Measurements from ENCODE around the gene SH3PXD2B.

SH3PXD2B gene

GRCh38 chr5:172493461-172493860 lies 39.1 kb upstream of the SH3PXD2B start:
- DNase-seq (ENCODE audit: insufficient read length) = no peak
- TF ChIP-seq TAF1 (IDR thresholded peaks at IDR 0.05; ENCODE audit: borderline replicate concordance, low read depth, low read length) (no peak), POLR2AphosphoS5 (IDR thresholded peaks at IDR 0.05; ENCODE audit: low read depth, low read length) (no peak), POLR2A (IDR thresholded peaks at IDR 0.05; ENCODE audit: low read depth, low read length) (no peak)
- no peak for FAIRE-seq

DNA sequence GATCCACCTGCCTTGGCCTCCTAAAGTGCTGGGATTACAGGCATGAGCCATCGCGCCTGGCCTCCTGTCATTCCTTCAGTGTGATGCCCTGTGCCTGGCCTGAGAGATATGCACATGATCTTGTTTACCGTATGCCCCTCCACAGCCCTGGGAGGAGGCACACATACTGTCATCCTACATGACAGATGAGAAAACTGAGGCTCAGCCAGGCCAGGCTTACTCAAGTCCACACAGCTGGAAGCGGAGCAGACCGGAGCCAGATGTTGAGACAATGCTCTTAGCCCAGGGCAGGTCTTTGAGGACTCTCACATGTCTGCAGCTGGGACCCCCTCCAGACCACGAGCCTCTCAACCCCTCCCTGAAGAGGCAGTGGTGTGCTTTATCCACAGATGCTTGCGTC lies 38.7 kb upstream of the SH3PXD2B start:
- no peak for TF ChIP-seq POLR2A (IDR thresholded peaks at IDR 0.05; ENCODE audit: low read depth, low read length)
- TF ChIP-seq POLR2AphosphoS5 (IDR thresholded peaks at IDR 0.05; ENCODE audit: low read depth, low read length) = no peak
- no peak for TF ChIP-seq TAF1 (IDR thresholded peaks at IDR 0.05; ENCODE audit: borderline replicate concordance, low read depth, low read length)
- DNase-seq (ENCODE audit: insufficient read length) = no peak
- no peak for FAIRE-seq

- TF ChIP-seq TAF1 (IDR thresholded peaks at IDR 0.05; ENCODE audit: borderline replicate concordance, low read depth, low read length) (no peak), POLR2AphosphoS5 (IDR thresholded peaks at IDR 0.05; ENCODE audit: low read depth, low read length) (no peak), POLR2A (IDR thresholded peaks at IDR 0.05; ENCODE audit: low read depth, low read length) (no peak)
- FAIRE-seq (no peak), DNase-seq (ENCODE audit: insufficient read length) (no peak)
Measured at GRCh38 chr5:172492097-172492840, 37.9 kb upstream of the SH3PXD2B start.

DNA sequence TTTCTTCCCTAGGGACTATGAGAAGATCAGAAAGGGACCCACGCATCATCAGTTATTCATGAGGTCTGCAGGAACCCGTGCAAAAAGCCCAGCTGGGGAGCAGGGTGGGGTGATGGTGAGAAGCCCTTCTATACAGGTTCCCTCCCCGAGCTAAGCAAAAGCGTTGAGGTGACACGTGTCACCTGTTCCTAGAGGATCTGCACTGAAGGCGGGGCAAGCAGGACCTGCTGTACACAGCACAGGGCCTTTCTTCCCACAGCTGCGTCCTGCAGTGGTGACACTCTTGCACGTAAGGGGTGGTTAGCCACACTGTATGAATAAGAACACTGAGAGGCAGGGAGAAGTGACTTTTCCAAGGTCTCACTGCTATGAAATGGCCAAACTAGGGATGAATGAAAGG lies 37.2 kb upstream of the SH3PXD2B start:
- FAIRE-seq = no peak
- TF ChIP-seq POLR2AphosphoS5 (IDR thresholded peaks at IDR 0.05; ENCODE audit: low read depth, low read length) (no peak), POLR2A (IDR thresholded peaks at IDR 0.05; ENCODE audit: low read depth, low read length) (no peak), TAF1 (IDR thresholded peaks at IDR 0.05; ENCODE audit: borderline replicate concordance, low read depth, low read length) (no peak)
- DNase-seq (ENCODE audit: insufficient read length) = no peak

DNA sequence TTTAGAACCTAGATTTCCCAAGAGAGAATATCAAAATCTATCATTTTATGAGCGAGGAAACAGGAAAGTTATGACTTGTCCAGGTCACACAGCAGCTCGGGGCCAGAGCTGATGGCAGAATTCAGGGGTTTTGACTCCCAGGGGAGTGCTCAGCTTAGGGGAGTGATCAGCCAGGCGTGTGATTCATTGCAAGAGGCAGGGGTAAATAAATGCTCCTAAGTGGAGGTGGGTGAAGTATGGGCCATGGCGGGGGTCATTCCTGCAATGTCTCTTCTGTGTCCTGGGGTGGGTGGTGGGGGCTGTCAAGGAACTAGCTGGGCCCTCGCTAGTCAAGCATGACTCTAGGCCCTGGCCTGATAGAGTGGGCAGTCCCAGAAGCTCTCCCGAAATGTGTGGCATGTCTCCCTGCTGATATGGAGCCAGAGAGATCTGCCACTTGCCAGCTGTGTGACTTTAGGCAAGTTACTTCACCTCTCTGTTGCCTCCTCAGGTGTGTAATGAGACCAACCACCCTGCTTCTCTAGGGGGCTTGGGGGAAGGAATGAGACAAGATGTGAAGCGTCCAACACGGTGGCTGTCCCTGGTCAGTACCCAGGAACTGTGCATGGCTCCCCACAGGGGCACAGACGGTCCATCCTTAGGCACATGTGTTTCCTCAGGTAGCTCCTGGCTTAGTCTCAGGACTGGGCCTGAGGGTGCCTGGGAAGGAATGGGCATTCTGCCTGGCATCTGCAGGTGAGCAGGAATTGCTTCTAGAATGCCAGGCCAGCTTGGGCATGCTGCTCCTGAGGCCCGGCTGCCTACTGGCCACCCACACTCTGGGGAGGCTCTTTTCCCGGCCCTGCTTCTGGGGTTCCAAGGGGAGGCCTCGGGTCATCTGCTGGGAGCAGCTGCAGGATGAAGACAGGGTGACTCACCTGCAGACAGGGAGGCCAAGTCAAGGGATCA lies 36.5 kb upstream of the SH3PXD2B start:
- DNase-seq (ENCODE audit: insufficient read length) (no peak), FAIRE-seq (no peak)
- TF ChIP-seq POLR2AphosphoS5 (IDR thresholded peaks at IDR 0.05; ENCODE audit: low read depth, low read length) (no peak), POLR2A (IDR thresholded peaks at IDR 0.05; ENCODE audit: low read depth, low read length) (no peak), TAF1 (IDR thresholded peaks at IDR 0.05; ENCODE audit: borderline replicate concordance, low read depth, low read length) (no peak)

GRCh38 chr5:172488221-172488620 lies 33.9 kb upstream of the SH3PXD2B start:
- DNase-seq (ENCODE audit: insufficient read length) (no peak), FAIRE-seq (no peak)
- TF ChIP-seq TAF1 (IDR thresholded peaks at IDR 0.05; ENCODE audit: borderline replicate concordance, low read depth, low read length) = no peak
- no peak for TF ChIP-seq POLR2AphosphoS5 (IDR thresholded peaks at IDR 0.05; ENCODE audit: low read depth, low read length)
- no peak for TF ChIP-seq POLR2A (IDR thresholded peaks at IDR 0.05; ENCODE audit: low read depth, low read length)

DNA sequence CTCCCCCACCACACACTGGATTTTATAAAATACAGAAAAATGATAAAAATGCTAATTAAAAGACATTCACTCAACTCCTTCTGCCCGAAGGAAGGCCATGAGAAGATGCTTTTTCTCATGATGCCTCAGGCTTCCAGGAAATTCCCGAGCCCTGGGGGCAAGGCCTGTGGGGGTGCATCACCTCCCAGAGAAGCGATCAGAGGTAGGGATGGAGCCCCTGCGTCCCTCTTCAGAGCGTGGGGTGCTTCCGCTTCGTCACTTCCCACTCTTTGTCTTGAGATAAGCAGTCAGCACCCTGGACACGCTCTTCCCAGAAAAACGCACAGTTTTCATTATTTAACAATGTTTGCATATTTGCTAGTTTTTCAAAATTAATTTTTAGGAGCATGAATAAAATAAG lies 33.3 kb upstream of the SH3PXD2B start:
- no peak for FAIRE-seq

DNA sequence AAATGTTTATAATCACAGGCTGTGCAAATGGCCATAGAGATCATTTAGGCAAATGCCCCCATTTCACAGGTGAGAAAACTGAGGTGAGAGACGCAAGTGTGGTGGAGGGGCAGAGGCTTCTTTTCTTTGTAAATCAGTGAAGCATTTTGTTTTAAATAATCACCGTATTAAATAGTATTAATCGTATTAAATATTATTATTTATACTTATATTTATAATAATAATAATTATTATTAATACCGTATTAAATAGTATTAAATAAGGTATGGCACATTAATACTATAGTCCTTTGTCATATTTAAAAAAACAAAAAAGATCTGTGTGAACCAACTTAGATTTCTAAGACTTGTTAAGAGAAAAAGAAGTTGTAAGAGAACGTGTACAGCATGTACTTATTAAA lies 32.6 kb upstream of the SH3PXD2B start:
- no peak for TF ChIP-seq TAF1 (IDR thresholded peaks at IDR 0.05; ENCODE audit: borderline replicate concordance, low read depth, low read length)
- DNase-seq (ENCODE audit: insufficient read length) = no peak
- FAIRE-seq = no peak

More for the DNA sequence above, 33.3 kb upstream of the SH3PXD2B start:
- TF ChIP-seq POLR2A (IDR thresholded peaks at IDR 0.05; ENCODE audit: low read depth, low read length) (no peak), TAF1 (IDR thresholded peaks at IDR 0.05; ENCODE audit: borderline replicate concordance, low read depth, low read length) (no peak)
- DNase-seq (ENCODE audit: insufficient read length) = no peak

DNA sequence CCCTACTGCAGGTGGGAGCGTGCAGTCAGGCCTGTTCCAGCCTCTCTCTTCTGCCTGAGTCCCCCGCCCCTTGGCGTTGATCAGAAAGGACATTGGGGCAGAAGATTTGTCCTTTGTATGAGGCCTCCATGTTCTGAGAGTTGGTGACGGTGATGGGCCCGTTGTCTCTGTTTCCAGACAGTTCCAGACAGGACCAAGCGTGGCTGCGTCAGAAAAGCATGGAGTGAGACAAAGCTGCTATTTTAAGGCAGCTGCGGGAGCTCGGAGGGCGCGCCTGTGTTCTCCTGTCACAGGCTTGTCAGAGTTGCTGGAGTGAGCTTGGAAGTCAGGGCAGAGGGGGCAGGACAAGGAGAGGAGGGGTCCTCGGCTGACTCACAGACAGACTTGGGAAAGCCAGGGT lies 32.1 kb upstream of the SH3PXD2B start:
- DNase-seq (ENCODE audit: insufficient read length) = no peak
- TF ChIP-seq POLR2A (IDR thresholded peaks at IDR 0.05; ENCODE audit: low read depth, low read length) (no peak), POLR2AphosphoS5 (IDR thresholded peaks at IDR 0.05; ENCODE audit: low read depth, low read length) (no peak), TAF1 (IDR thresholded peaks at IDR 0.05; ENCODE audit: borderline replicate concordance, low read depth, low read length) (no peak)
- FAIRE-seq = no peak

- FAIRE-seq (no peak), DNase-seq (ENCODE audit: insufficient read length) (no peak)
- TF ChIP-seq POLR2A (IDR thresholded peaks at IDR 0.05; ENCODE audit: low read depth, low read length) (no peak), TAF1 (IDR thresholded peaks at IDR 0.05; ENCODE audit: borderline replicate concordance, low read depth, low read length) (no peak), POLR2AphosphoS5 (IDR thresholded peaks at IDR 0.05; ENCODE audit: low read depth, low read length) (no peak)
Measured at GRCh38 chr5:172485511-172486202, 31.3 kb upstream of the SH3PXD2B start.

GRCh38 chr5:172484664-172485063 lies 30.3 kb upstream of the SH3PXD2B start:
- TF ChIP-seq POLR2AphosphoS5 (IDR thresholded peaks at IDR 0.05; ENCODE audit: low read depth, low read length) (no peak), POLR2A (IDR thresholded peaks at IDR 0.05; ENCODE audit: low read depth, low read length) (no peak), TAF1 (IDR thresholded peaks at IDR 0.05; ENCODE audit: borderline replicate concordance, low read depth, low read length) (no peak)
- DNase-seq (ENCODE audit: insufficient read length) (no peak), FAIRE-seq (no peak)

All from GM12892 (cell line).